Heart right ventricle (tissue), 16 donors: Measurements from ENCODE around the gene RNF130. TPM values are rescaled to one million over a fixed set of nuclear protein-coding genes. Genes with fewer than 3 reads are reported as not detected.

Source experiments
- ATAC-seq, 8 donors: fragments of 200-7000 bp; cut with Tn5 transposase; one replicate each; pipeline ENCODE4 v1.9.1; 2020; ENCODE audit warnings: mild to moderate bottlenecking in 8 of 8, moderate library complexity in 8 of 8, moderate number of reproducible peaks in 1 of 8
- DNase-seq, 2 donors: peaks; one replicate each; pipeline ENCODE4 v3.0.0-alpha.2; 2020
- H3K27ac ChIP-seq, 10 donors: fragments of 200-600 bp; sonication (generic) in 2 of 10; one replicate each; pipeline versions ENCODE4 v1.5.0 to v1.8.0; 2020 to 2022; ENCODE audit warnings: mild to moderate bottlenecking in 3 of 10
- H3K27me3 ChIP-seq, 7 donors: fragments of 200-600 bp; one replicate each; pipeline ENCODE4 v1.8.0; 2021 to 2022; ENCODE audit warnings: mild to moderate bottlenecking in 2 of 7
- H3K36me3 ChIP-seq, 9 donors: fragments of 200-600 bp; sonication (generic) in 1 of 9; one replicate each; pipeline versions ENCODE4 v1.5.0 to v1.8.0; 2020 to 2022; ENCODE audit warnings: mild to moderate bottlenecking in 2 of 9
- H3K4me1 ChIP-seq, 9 donors: fragments of 200-600 bp; sonication (generic) in 1 of 9; one replicate each; pipeline versions ENCODE4 v1.5.0 to v1.8.0; 2020 to 2022; ENCODE audit warnings: mild to moderate bottlenecking in 4 of 9
- H3K4me3 ChIP-seq, 10 donors: fragments of 200-600 bp; sonication (generic) in 2 of 10; one replicate each; pipeline versions ENCODE4 v1.5.0 to v1.8.0; 2020 to 2022; ENCODE audit warnings: mild to moderate bottlenecking in 7 of 10, moderate library complexity in 2 of 10
- H3K9me3 ChIP-seq, 11 donors: fragments of 200-600 bp in 10 of 11; sonication (generic) in 2 of 11; one replicate each; pipeline versions ENCODE4 v1.5.0 to v1.8.0; 2013 to 2022; ENCODE audit warnings: mild to moderate bottlenecking in 2 of 11, control low read depth in 1 of 11, moderate library complexity in 1 of 11
- WGBS, 2 donors: extraction: QIAGEN DNeasy Blood & Tissue Kit; methylation state at CpG; one replicate each; pipeline ENCODE4 v1.1.7; 2013; ENCODE audit warnings: inconsistent platforms in 1 of 2; 5-methylcytosine and 5-hydroxymethylcytosine counted together
- intact Hi-C, 10 donors: fragments of 100-400 bp; cut with DNase I; formaldehyde crosslinking; loops; one replicate each; pipeline versions ENCODE4 v1.11.1 to v1.14.2; 2022
- microRNA-seq, 2 donors: library from miRNA; unstranded; fragments of <30 nt; microRNA quantifications; one replicate each; pipeline ENCODE4 v1.2.0, GENCODE V29; 2021
- polyA plus RNA-seq, 2 donors: library from polyadenylated mRNA; stranded (reverse); fragments of 200-250 nt; gene quantifications; one replicate each; pipeline ENCODE4 v1.2.3, GENCODE V29; 2013
- total RNA-seq, 10 donors: library from RNA; stranded (reverse); fragmentation: NEBNext Ultra II Directional in 3 of 10; extraction: Animal tissue kit (Norgen Biotek cat#: 25700) in 3 of 10; gene quantifications; one replicate each; pipeline versions ENCODE4 v1.2.1 to v1.2.4, GENCODE V29; 2021 to 2023
- TF ChIP-seq, protein P1 (sequence below), 9 donors: fragments of 200-600 bp; sonication (generic) in 2 of 9; IDR thresholded peaks; one replicate each; pipeline versions ENCODE4 v1.5.0 to v1.8.0; 2021 to 2022; ENCODE audit warnings: antibody characterized with exemption in 9 of 9, mild to moderate bottlenecking in 5 of 9, moderate library complexity in 1 of 9
- donor health status: Arrhythmogenic right ventricular cardiomyopathy.
- donor health status: ischemic (EF 13 %, LVEDD 7.1; RV severe dilation, severe dysfunction).
- donor health status: healthy with polysubstance abuse.
- donor health status: DM: no; HTN: yes; CAD: no.
- donor health status: DM: no; HTN: no; CAD: no.
- donor health status: ischemic (EF 25% LVEDD 6.9; RV normal size, moderate dysfunction).
- donor health status: ischemic (EF 25% LVEDD 5.7; RV mildly dilated, moderate dysfunction).
- donor health status: healthy.
- donor health status: DM: yes; HTN: yes; CAD: no.
- donor health status: Ischemic cardiomyopathy.
- donor health status: ischemic (EF 35%, LVEDD 5.7; RV mildly dilated, moderate dysfunction).
- donor health status: nonischemic (EF 11% LVEDD 7.7; RV severe dilation, severe dysfunction).
- donor health status: DM: yes; HTN: yes; CAD: no.
- donor health status: PGD.
- donor health status: ischemic (EF 29% LVEDD 5.4; RV normal size, mild dysfunction).
- donor health status: nonischemic (EF 23%, LVEDD 6.1; RV moderate dilation, normal function).

Gene RNF130
- total and polyA plus RNA-seq, 12 donors = 21.9 to 55.8 (median 33.2) TPM

DNA sequence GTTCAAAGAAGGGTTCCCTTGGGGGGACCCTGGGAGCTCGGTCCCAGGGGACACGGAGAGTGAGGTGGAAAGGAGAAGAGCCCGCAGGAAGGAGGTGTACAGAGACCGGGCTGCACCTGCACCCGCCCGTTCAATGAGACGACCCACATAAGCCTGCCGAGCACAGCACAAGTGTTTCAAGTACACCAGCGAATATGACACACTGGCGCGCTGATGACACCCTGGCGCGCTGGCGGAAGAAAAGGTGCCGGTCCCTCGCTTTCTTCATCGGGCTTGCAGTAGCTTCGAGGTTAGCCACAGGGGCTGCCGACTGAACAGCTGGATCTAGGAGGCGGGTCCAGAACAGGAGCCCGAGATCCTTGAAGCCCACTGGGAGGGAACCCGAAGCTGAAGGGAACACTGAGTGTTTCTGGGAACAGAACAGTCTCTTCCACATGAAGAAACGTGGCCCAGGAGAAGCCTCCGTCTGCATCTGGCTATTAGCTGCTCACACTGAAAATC is 165.2 kb downstream of the RNF130 start:
- peaks cover 0 to 43% (median 0%) of the 10 kb centered on the region in 9 donors for H3K36me3 ChIP-seq
- intact Hi-C loops = loop anchor here in 6 of 10 donors (5.0 to 10.0 kb wide), 9 partner anchors 34 to 242 kb away; partner anchors contain the start of genes MRNIP (in 2 of the 6), RNF130 (in 2 of the 6), MGAT4B (in 1 of the 6) and SQSTM1 (in 1 of the 6)
- peak overlapping the region in 8 of 10 donors; percentile 37 to 74 (median 66) for H3K4me3 ChIP-seq
- 90% methylated on average over 24 of the region's 24 CpGs for WGBS, 2 donors
- TF ChIP-seq, protein P1, sequence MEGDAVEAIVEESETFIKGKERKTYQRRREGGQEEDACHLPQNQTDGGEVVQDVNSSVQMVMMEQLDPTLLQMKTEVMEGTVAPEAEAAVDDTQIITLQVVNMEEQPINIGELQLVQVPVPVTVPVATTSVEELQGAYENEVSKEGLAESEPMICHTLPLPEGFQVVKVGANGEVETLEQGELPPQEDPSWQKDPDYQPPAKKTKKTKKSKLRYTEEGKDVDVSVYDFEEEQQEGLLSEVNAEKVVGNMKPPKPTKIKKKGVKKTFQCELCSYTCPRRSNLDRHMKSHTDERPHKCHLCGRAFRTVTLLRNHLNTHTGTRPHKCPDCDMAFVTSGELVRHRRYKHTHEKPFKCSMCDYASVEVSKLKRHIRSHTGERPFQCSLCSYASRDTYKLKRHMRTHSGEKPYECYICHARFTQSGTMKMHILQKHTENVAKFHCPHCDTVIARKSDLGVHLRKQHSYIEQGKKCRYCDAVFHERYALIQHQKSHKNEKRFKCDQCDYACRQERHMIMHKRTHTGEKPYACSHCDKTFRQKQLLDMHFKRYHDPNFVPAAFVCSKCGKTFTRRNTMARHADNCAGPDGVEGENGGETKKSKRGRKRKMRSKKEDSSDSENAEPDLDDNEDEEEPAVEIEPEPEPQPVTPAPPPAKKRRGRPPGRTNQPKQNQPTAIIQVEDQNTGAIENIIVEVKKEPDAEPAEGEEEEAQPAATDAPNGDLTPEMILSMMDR (IDR thresholded peaks at IDR 0.05) = no peak
- H3K4me1 ChIP-seq = peaks cover 7 to 28% (median 20%) of the 10 kb centered on the region in 9 donors
- no peaks in the 10 kb centered on the region for H3K9me3 ChIP-seq
- peak overlapping the region in 5 of 10 donors; percentile 1 to 83 (median 81) for H3K27ac ChIP-seq
- H3K27me3 ChIP-seq = no peaks in the 10 kb centered on the region
- ATAC-seq (peak in 1 of 8 donors; percentile 6), DNase-seq (no peak)

DNA sequence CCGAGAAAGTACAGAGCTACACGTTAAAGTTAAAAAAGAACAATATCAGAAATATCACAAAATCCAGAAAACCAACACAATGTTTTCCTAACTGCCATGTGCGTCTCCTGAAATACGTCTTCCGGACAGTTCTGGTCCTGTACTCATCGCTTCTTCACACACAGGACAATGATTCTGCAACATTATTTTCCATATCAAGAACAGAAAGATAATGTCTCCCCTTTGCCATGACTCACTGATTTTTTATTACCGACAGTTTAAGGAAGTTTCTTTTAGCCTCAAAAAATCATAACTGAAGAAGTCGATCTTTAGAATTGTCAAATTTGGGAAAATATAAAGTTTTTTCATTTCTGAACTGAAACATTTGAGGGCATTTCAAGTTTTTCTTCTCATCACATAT is 166.4 kb downstream of the RNF130 start:
- Histone ChIP-seq H3K36me3 (peaks cover 0 to 54% (median 0%) of the 10 kb centered on the region in 9 donors), H3K9me3 (no peaks in the 10 kb centered on the region), H3K27me3 (no peaks in the 10 kb centered on the region), H3K4me3 (no peak overlapping the region), H3K27ac (no peak overlapping the region), H3K4me1 (peaks cover 7 to 28% (median 20%) of the 10 kb centered on the region in 9 donors)
- DNase-seq = no peak
- WGBS, 2 donors = 87 to 93% methylated on average over 8 of the region's 8 CpGs
- TF ChIP-seq, protein P1 (IDR thresholded peaks at IDR 0.05) = no peak
- ATAC-seq = no peak
- intact Hi-C loops = loop anchor here in 6 of 10 donors (5.0 to 10.0 kb wide), 9 partner anchors 33 to 240 kb away; partner anchors contain the start of genes MRNIP (in 2 of the 6), RNF130 (in 2 of the 6), MGAT4B (in 1 of the 6) and SQSTM1 (in 1 of the 6)

Small RNA genes lying within 50 kb of the gene (microRNA-seq; reads per million reads assigned to microRNA genes)
- gene MIR340 = 215 to 329 reads per million in 2 donors

Other genes with a start within 250 kb of the RNF130 start
- 10 to 100 TPM in 8 of 10 donors, 1 to 10 TPM in 2; 6.6 to 14.4 (median 12.7) TPM for gene MRNIP, start 212.9 kb downstream of the RNF130 start, total RNA-seq
- gene MRNIP, start 212.9 kb downstream of the RNF130 start, polyA plus RNA-seq = 10 to 100 TPM; 12.6 to 45.1 TPM
- gene TBC1D9B, start 163.9 kb downstream of the RNF130 start, total RNA-seq = 10 to 100 TPM; 26.0 to 52.1 (median 33.7) TPM
- 10 to 100 TPM; 31.0 to 31.4 TPM for gene TBC1D9B, start 163.9 kb downstream of the RNF130 start, polyA plus RNA-seq
- under 1 TPM in 4 of 10 donors, not detected in 6; 0.17 to 0.44 (median 0.24) TPM for gene RASGEF1C, start 137.5 kb upstream of the RNF130 start, total RNA-seq
- gene RASGEF1C, start 137.5 kb upstream of the RNF130 start, polyA plus RNA-seq = under 1 TPM; 0.25 to 0.59 TPM
- gene MAPK9, start 220.3 kb upstream of the RNF130 start, total RNA-seq = 10 to 100 TPM; 30.2 to 47.4 (median 41.6) TPM
- gene MAPK9, start 220.3 kb upstream of the RNF130 start, polyA plus RNA-seq = 10 to 100 TPM; 13.9 to 14.4 TPM